OCI-LY7 (cell line): Measurements from ENCODE around the gene LACTB. TPM values are rescaled to one million over a fixed set of nuclear protein-coding genes. Genes with fewer than 3 reads are reported as not detected.

ENCODE experiments used
- BruUV-seq: library from RNA; stranded (reverse); fragments of 400-500 nt; replicated peaks from 2 replicates; lab custom pipeline; 2021; lab: Mats Ljungman, UMichigan
- CTCF ChIA-PET: fragments of 300-600 bp; sonication (Branson Sonifier 250); formaldehyde crosslinking; loops from one replicate; lab custom pipeline; 2022; ENCODE audit warnings: antibody characterized with exemption; ENCODE audit not compliant: unreplicated experiment; lab: Charles Lee
- POLR2A ChIA-PET: fragments of 300-600 bp; sonication (Branson Sonifier 250); formaldehyde crosslinking; loops from one replicate; lab custom pipeline; 2022; ENCODE audit warnings: antibody characterized with exemption; lab: Charles Lee
- DNase-seq: peaks from one replicate; pipeline ENCODE4 v3.0.0-alpha.2; 2015; ENCODE audit warnings: low spot score
- H2AFZ ChIP-seq: fragments of 200-600 bp; sonication (generic), shearing (Covaris generic); 2 replicates; pipeline ENCODE4 v1.6.1; 2014; ENCODE audit warnings: mild to moderate bottlenecking, antibody characterized with exemption, low read length, moderate library complexity
- H3K27ac ChIP-seq: fragments of 200-600 bp; sonication (generic); 2 replicates; pipeline ENCODE4 v1.5.1; 2014; ENCODE audit warnings: mixed run types, low read depth, mild to moderate bottlenecking, moderate library complexity, low read length, inconsistent platforms; ENCODE audit not compliant: poor library complexity, severe bottlenecking
- H3K36me3 ChIP-seq: fragments of 200-600 bp; sonication (generic); 2 replicates; pipeline ENCODE4 v1.6.1; 2014; ENCODE audit warnings: mild to moderate bottlenecking, antibody characterized with exemption, low read length, moderate library complexity, mixed read lengths; ENCODE audit not compliant: insufficient read depth
- H3K4me1 ChIP-seq: fragments of 200-600 bp; sonication (generic); 2 replicates; pipeline ENCODE4 v1.5.1; 2014; ENCODE audit warnings: mild to moderate bottlenecking, low read length; ENCODE audit not compliant: insufficient read depth, poor library complexity, severe bottlenecking
- H3K4me2 ChIP-seq: fragments of 200-600 bp; sonication (generic); 2 replicates; pipeline ENCODE4 v1.6.1; 2014; ENCODE audit warnings: mild to moderate bottlenecking, low read length
- H3K4me3 ChIP-seq: fragments of 200-600 bp; sonication (generic); 2 replicates; pipeline ENCODE4 v1.5.1; 2014; ENCODE audit warnings: mild to moderate bottlenecking, low read depth, low read length; ENCODE audit not compliant: poor library complexity, severe bottlenecking
- H3K79me2 ChIP-seq: fragments of 200-600 bp; sonication (generic); 2 replicates; pipeline ENCODE4 v1.6.1; 2016; ENCODE audit warnings: low read depth, mild to moderate bottlenecking, low read length, moderate library complexity, mixed read lengths; ENCODE audit not compliant: insufficient read depth
- H3K9me2 ChIP-seq: fragments of 200-600 bp; sonication (generic); 2 replicates; pipeline ENCODE4 v1.6.1; 2016; ENCODE audit warnings: mild to moderate bottlenecking, low read length, mixed read lengths; ENCODE audit not compliant: insufficient read depth
- H3K9me3 ChIP-seq: fragments of 200-600 bp; sonication (generic); 2 replicates; pipeline ENCODE4 v1.6.1; 2014; ENCODE audit warnings: mild to moderate bottlenecking, mixed run types, low read length, mixed read lengths
- H4K20me1 ChIP-seq: fragments of 200-600 bp; sonication (generic); 2 replicates; pipeline ENCODE4 v1.6.1; 2014; ENCODE audit warnings: mild to moderate bottlenecking, antibody characterized with exemption, low read length, moderate library complexity, mixed read lengths; ENCODE audit not compliant: insufficient read depth
- EZH2phosphoT487 ChIP-seq: fragments of 200-600 bp; sonication (generic); IDR thresholded peaks from 2 replicates; pipeline ENCODE4 v1.6.1; 2018; ENCODE audit warnings: low read depth, borderline replicate concordance, mild to moderate bottlenecking, mixed run types, antibody characterized with exemption, low read length, moderate library complexity, mixed read lengths
- intact Hi-C: fragments of 100-400 bp; cut with micrococcal nuclease; formaldehyde crosslinking; loops from one replicate; pipeline ENCODE4 v1.10.0; 2022; ENCODE audit not compliant: unreplicated experiment
- total RNA-seq, 2 experiments: library from RNA; depleted of rRNA in 1 of 2; stranded (reverse); fragments of >200 nt in 1 of 2; shearing (Covaris generic) in 1 of 2; gene quantifications; 2 replicates each; pipeline ENCODE4 v1.2.3, GENCODE V29; 2014 to 2022
- TF ChIP-seq, protein P1 (sequence below): fragments of 200-600 bp; sonication (generic); conservative IDR thresholded peaks from 2 replicates; pipeline ENCODE4 v1.5.1; 2014; ENCODE audit warnings: mild to moderate bottlenecking, antibody characterized with exemption, low read length, moderate library complexity, mixed read lengths

The LACTB gene
- total RNA-seq, 2 experiments from 2014 or later = 3.2 to 7.2 TPM

DNA sequence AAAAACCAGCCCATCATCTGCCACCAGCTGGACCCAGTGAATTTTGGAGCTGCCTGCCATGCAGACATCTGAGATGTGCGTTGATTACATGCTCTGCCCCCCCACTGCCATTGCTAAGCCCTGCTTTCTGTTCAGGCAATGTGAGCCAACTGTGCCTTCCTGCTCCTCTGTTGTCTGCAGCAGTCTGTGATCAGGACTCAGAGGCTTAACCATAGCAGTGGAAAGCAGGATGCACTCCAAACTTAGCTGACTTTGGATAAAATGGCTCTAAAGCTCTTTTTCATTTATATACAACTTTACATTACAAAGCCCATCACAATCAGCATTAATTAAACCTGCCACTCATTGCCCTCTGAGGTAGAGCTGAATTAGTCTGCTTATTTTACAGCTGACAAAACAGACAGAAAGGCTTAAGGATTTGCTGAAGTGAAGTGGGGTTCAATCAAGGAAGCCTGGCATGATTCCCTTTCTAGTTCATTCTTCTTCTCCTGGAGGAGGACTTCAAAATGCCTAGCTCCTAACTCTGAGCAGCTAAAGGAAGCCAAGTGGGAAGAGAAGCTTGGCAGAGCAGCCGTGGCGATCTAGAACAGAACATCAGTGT lies 51.3 kb downstream of the LACTB start:
- Histone ChIP-seq H3K9me2 (no peaks in the 10 kb centered on the region), H3K4me1 (no peaks in the 10 kb centered on the region), H4K20me1 (no peaks in the 10 kb centered on the region), H3K4me2 (no peak overlapping the region), H3K36me3 (no peaks in the 10 kb centered on the region), H2AFZ (no peak overlapping the region), H3K9me3 (no peaks in the 10 kb centered on the region), H3K4me3 (no peak overlapping the region), H3K79me2 (no peaks in the 10 kb centered on the region), H3K27ac (no peak overlapping the region)
- intact Hi-C loops = no loop called here
- CTCF ChIA-PET = interaction anchor here (0.5 kb wide), 1 partner anchor 54 kb away, joined by 3 read pairs; no protein-coding TSS in a partner anchor
- POLR2A ChIA-PET = interaction anchor here (0.6 to 1.2 kb wide), 3 partner anchors 10 to 59 kb away, joined by 3 to 5 read pairs (median 3); no protein-coding TSS in a partner anchor
- TF ChIP-seq EZH2phosphoT487 = no peak
- TF ChIP-seq, protein P1, sequence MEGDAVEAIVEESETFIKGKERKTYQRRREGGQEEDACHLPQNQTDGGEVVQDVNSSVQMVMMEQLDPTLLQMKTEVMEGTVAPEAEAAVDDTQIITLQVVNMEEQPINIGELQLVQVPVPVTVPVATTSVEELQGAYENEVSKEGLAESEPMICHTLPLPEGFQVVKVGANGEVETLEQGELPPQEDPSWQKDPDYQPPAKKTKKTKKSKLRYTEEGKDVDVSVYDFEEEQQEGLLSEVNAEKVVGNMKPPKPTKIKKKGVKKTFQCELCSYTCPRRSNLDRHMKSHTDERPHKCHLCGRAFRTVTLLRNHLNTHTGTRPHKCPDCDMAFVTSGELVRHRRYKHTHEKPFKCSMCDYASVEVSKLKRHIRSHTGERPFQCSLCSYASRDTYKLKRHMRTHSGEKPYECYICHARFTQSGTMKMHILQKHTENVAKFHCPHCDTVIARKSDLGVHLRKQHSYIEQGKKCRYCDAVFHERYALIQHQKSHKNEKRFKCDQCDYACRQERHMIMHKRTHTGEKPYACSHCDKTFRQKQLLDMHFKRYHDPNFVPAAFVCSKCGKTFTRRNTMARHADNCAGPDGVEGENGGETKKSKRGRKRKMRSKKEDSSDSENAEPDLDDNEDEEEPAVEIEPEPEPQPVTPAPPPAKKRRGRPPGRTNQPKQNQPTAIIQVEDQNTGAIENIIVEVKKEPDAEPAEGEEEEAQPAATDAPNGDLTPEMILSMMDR = no peak
- no TSS peak for BruUV-seq
- DNase-seq = no peak

DNA sequence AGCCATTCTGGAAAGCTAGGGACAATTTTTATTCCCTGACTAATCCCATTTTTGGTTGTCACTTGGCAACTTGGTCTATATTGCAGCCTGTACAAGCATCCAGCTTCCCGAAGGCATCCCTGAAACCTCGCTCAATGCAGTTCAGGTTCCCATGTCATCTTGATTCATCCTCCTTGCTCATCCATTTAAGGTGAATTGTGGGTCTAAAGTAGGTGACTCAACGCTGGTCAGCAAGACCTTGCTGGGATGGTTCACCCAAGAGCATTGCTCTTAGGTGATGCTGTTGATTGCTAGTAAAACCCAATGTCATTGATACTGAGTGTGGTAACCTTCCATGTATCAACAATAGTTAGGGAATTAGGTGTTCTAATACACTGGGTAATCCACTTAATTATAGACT lies 54.6 kb downstream of the LACTB start:
- Histone ChIP-seq H3K27ac (no peak overlapping the region), H2AFZ (no peak overlapping the region), H3K79me2 (no peaks in the 10 kb centered on the region), H3K4me2 (no peak overlapping the region), H3K9me3 (no peaks in the 10 kb centered on the region), H4K20me1 (no peaks in the 10 kb centered on the region), H3K9me2 (no peaks in the 10 kb centered on the region), H3K36me3 (no peaks in the 10 kb centered on the region), H3K4me1 (no peaks in the 10 kb centered on the region), H3K4me3 (no peak overlapping the region)
- no peak for DNase-seq
- ChIA-PET POLR2A (interaction anchor here (1.2 kb wide), 1 partner anchor 229 kb away, joined by 3 read pairs; no protein-coding TSS in a partner anchor), CTCF (no interaction called here)
- BruUV-seq = no TSS peak
- no peak for TF ChIP-seq EZH2phosphoT487
- TF ChIP-seq, protein P1 = no peak
- intact Hi-C loops = no loop called here

DNA sequence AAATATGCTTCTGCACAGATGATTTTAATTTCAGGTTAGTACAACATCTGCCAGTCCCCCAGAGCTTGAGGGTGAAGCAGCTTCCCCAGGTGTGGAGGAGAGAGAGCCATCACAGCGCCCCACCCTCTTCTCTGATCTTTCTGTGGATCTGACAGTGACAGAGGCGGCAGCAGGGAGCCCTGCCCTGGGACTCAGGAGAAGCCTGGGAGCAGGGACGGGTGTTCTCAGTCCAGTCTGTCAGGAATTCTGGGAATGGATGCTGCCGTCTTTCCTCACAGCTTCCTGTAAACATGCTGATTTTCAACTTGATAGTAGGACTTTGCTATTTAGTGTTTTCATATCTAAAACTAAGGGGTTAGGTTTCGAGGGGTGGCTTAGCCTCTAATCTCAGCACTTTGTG lies 56.4 kb downstream of the LACTB start:
- no peaks in the 10 kb centered on the region for H4K20me1 ChIP-seq
- no peaks in the 10 kb centered on the region for H3K36me3 ChIP-seq
- no peak overlapping the region for H3K27ac ChIP-seq
- no peak overlapping the region for H3K4me2 ChIP-seq
- no peak overlapping the region for H2AFZ ChIP-seq
- intact Hi-C loops = no loop called here
- no peaks in the 10 kb centered on the region for H3K4me1 ChIP-seq
- H3K4me3 ChIP-seq = no peak overlapping the region
- TF ChIP-seq, protein P1 = no peak
- TF ChIP-seq EZH2phosphoT487 = no peak
- no peak for DNase-seq
- ChIA-PET POLR2A (interaction anchor here (0.7 kb wide), 1 partner anchor 40 kb away, joined by 3 read pairs; no protein-coding TSS in a partner anchor), CTCF (no interaction called here)
- H3K79me2 ChIP-seq = no peaks in the 10 kb centered on the region
- no TSS peak for BruUV-seq
- H3K9me3 ChIP-seq = no peaks in the 10 kb centered on the region
- no peaks in the 10 kb centered on the region for H3K9me2 ChIP-seq
